Stimulated activated CD8-positive, alpha-beta memory T cell treated with anti-CD3 and anti-CD28 coated beads, Interleukin-4, amount 100 ng/mL, for 1 hour (primary cell): ENCODE data around the gene KRTAP5-8.
"Not testable (repeated sequence)": the region's sequence is repeated elsewhere in the genome, so short reads cannot be mapped to it uniquely, and the experiment has no call there.

Experiments
- DNase-seq, 2 donors: peaks; one replicate each; pipeline ENCODE4 v3.0.0-alpha.2; 2020; ENCODE audit warnings: low read depth in 2 of 2, low spot score in 1 of 2

KRTAP5-8 gene

DNA sequence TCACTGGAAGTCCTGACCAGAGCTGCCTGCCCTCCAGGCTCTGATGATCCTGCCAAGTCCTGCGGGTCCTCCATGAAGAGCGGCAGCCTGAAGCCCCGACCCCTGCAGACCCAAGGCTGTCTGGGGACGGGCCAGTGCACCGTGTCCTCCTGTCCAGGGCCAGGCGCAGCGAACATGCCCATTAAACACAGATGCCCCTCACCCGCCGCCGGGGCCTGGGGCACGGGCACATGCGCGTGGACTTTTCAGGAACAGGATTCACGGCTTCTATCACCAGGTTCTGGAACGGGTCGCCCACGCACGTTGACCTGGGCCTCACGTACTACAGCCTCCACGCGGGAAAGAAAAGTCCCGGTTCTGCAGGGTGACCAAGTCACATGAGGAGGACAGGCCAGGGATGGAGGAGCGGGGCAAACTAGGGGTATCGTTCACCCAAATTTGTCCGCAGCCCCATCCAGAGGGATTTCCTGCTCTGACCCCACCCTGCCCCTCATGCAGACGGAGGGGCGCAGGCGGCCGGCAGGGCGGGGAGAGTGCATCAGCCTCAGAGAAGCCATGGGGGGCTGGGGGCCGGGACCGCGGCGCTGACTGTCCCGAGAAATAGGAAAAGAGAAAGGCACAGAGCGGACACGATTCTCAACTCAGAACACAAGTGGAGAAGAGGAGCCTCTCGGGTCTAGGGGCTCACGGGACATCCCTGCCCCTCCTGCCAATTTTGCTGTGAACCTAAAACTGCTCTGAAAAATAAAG lies 33.5 kb downstream of the KRTAP5-8 start:
- DNase-seq, result not testable (repeated sequence)

DNA sequence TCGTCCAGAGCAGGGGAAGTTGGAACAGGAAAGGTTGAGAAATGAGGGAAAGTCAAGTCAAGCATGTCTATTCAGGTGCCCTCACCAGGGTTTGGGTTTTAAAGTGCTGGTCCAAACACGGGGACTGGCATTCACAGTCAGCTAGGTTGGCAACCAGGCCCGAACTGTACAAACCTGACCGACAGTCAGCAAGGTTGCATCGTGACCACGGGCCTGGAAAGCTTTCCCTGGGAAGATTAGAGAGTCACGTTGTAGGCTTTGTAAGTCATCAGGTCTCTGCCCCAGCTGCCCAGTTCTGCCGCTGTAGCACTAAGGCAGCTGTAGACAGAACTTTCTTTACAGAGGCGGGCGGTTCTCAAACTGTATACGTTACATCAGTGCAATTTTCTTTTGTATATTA lies 35.0 kb downstream of the KRTAP5-8 start:
- no peak for DNase-seq

DNA sequence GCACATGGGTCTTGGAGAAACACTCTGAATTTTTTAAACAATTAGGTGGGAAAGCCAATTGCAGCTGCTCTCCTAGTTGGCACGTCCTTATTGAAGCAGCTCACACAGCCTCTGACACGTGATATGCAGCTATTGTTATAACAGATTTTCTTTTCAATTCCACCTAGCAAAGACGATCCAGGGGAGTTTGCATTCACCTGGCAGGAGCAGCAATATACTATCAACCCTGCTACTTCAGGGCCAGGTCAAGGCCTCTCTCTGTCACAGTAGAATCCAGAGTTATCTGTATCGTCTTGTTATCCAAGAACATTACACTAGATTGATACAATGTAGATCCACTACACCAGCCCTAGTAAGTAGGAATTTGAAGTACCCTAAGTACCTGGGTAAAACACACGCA lies 36.6 kb downstream of the KRTAP5-8 start:
- DNase-seq, result no peak

DNA sequence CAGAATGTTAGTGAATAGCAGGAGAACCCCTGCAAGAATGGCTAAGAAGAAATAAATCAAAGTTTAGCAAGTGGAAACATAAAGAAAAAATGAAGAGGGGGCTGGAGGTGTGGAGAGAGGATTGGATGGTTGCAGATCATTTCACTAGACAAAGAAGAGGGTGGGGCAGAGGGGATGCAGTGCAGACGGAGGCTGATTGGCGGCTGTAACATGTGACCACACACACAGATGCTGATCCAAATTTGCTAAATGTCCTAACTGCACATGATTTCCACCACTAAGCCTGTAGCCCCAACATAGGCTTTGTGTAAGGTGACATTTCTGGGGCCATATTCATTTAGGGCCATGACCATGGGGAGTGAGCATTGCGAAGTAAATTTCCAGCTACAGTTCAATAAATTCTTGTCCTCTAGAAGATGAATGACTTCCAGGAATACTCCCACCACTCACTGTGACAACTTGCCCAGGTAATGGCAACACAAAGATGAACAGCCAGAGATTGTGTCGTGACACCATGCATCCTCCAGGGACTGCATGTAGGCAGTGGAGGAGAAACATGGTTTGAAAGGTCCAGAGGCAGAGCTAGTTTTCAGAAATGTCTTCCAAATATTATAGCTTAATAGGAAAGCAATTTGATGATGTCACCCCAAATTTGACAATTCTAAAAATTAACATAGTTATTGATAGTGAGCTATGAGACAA lies 38.0 kb downstream of the KRTAP5-8 start:
- DNase-seq, result no peak

DNA sequence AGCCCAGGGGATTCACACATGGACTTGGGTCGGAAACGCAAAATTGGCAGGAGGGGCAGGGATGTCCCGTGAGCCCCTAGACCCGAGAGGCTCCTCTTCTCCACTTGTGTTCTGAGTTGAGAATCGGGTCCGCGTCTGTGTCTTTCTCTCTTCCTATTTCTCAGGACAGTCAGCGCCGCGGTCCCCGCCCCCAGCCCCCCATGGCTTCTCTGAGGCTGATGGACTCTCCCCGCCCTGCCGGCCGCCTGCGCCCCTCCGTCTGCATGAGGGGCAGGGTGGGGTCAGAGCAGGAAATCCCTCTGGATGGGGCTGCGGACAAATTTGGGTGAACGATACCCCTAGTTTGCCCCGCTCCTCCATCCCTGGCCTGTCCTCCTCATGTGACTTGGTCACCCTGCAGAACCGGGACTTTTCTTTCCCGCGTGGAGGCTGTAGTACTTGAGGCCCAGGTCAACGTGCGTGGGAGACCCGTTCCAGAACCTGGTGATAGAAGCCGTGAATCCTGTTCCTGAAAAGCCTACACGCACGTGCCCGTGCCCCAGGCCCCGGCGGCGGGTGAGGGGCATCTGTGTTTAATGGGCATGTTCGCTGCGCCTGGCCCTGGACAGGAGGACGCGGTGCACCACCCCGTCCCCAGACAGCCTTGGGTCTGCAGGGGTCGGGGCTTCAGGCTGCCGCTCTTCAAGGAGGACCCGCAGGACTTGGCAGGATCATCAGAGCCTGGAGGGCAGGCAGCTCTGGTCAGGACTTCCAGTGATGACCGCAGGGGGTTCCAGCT lies 39.1 kb downstream of the KRTAP5-8 start:
- DNase-seq, result not testable (repeated sequence)

DNA sequence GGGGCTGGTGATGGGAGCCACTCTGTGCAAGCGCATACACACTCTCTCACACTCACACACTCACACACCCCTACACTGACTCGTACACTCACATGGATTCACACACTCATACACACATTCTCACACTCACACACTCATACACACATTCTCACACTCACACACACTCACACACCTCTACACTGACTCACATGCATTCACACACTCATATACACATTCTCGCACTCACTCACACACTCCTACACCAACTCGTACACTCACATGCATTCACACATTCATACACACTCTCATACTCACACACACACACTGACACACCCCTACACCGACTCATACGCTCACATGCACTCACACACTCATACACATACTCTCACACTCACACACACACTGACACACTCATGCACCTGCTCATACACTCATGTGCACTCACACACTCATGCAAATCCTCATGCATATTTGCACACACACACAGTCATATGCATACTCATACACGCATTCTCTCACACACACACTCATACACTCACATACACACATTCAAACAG lies 39.7 kb downstream of the KRTAP5-8 start:
- no peak for DNase-seq

DNA sequence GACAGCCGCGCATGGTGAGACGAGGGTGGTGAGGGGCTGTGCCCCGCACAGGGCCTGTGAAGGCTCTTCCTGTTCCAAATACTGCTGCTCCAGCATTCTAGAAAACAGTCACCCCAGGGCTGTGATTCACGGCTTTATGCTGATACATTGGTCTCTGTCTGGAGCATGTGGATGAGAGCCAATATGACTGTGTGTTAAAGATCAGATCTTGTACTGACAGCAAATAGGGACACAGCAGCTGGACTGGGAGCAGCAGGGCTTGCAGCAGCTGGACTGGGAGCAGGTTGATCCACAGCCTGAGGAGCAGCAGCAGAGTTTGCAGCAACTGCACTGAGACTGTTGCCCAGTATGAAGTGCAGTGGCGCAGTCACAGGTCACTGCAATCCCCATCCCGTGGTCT lies 41.7 kb downstream of the KRTAP5-8 start:
- not testable (repeated sequence) for DNase-seq

DNA sequence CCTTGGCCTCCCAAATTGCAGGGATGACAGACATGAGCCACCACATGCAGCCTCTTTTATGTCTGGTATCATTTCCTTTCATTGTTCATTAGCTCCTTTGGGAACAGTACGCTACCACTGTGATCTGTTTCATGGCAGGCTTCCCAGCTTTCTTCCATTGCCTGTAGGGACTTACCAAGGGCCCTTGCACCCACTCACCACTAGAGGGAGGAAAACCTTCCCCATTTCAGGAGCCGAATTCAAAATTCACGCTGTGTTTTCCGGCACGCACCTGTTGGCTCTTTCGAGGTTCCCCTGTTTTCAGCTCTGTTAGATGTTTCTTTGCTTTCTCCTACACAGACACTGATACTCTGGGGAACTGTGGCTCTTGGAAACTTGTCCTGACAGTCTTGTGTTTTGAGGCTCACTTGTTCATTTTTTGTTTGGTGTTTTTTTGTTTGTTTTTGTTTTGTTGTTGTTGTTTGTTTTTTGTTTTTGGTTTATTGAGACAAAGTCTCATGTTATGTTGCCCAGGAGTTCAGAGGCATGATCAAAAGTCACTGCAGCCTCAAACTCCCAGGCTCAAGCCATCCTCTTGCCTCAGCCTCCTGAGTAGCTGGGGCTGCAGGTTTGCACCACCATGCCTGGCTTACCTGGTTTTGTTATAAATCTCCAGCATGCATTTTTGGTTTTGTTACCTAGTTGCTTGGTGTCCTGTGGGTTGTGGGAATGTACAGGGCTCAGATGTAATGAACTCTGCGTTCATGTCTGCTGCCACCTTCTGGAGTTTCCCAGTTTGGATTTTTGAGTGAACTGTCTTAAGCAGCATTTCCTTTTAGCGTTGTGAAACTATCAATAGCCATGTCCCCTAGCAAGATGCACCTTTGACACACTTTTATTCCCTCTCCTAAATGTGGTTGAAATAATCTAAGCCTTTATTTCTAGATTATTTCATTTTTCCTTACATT lies 42.5 kb downstream of the KRTAP5-8 start:
- DNase-seq, result no peak

DNA sequence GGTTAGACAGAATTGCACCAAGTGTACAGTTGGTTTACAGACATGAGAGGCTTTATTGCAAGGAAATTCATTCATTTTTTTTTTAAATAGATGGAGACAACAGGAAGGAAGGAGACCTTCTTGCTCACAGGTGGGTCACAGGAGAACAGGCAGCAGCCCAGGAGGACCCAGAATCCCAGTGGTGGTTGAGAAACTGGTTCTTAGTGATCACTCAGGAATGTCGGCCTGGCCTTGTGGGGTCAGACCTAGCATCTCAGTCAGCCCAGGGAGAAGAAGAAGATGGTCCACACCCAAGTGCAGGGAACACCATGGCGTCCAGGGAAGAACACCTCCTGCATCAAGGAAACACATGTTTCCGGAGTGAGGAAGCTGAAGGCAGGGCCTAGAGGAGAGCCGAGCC lies 44.0 kb downstream of the KRTAP5-8 start:
- no peak for DNase-seq

DNA sequence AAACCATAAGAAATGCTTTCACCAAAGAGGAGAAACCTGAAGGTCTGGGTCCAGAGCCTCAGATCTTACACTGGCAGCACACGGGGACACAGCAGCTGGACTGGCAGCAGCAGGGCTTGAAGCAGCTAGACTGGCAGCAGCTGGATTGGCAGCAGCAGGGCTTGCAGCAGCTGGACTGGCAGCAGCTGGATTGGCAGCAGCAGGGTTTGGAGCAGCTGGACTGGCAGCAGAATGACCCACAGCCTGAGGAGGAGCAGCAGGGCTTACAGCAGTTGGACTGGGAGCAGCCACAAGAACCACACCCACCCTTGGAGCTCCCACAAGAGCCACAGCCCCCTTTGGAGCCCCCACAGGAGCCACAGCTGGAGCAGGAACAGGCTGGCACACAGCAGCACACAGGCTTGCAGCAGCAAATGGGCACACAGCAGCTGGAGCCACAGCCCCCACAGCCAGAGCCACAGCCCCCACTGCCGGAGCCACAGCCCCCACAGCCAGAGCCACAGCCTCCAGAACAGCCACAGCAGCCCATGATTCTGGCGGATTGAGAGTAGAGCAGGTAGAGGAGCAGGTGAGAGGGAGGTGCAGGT lies 44.6 kb downstream of the KRTAP5-8 start, which contains the start of gene KRTAP5-11:
TSS of gene KRTAP5-11 (minus strand) at position 567 of the 587 bp plus-strand sequence. CDS start at position 529, 38 bp downstream.
- DNase-seq, result no peak

DNA sequence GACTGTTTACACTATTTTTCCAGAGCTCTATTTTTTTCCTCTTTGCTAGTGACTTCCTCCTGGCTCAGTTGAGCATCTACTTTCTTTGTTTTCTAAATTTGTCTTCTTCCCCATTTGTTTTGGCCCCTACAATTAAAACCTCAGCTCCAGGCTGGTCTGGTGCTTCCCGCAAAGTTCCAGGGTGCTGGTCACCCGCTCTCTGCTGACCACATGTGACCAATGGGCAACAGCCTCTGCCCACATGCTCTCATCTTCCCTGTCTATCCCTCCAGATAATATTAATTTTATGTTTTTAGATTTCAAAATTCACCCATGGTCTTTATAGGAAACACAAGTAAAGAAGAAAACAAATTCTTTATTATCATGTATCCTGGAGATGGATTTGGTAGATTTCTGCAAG lies 45.1 kb downstream of the KRTAP5-8 start:
- not testable (repeated sequence) for DNase-seq

DNA sequence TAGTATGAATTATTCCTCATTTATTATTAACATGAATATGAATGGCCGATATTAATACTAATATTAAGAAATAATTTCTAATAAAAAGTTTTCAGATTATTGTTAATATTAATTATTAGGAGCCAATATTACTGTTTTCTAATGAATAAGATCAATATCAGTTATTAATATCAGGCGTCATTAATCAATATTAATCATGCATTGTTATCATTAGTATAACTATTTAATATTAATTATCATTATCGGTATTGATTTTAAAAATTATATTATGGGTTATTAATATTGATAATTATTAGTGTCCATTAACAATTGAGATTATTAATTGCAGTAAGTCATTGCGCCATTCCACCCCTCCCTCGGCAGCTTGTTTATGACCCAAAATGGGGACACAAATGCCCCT lies 47.8 kb downstream of the KRTAP5-8 start:
- DNase-seq, result not testable (repeated sequence)

DNA sequence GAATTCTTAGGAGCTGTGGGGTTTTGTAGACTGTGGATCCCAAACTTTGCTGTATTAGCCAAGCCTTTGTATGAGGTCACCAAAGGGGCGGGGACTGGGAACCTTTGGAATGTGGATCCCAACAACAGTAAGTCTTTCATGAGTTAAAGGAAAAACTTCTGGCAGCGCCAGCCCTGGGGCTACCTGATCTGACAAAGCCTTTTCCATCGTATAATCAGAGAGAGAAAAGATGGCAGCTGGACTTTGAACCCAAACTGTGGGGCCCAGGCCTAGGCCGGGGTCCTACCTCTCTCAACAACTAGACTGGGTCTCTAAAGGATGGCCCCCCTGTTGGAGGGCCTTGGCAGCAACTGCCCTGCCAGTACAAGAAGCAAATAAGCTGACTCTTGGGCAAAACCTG lies 50.5 kb downstream of the KRTAP5-8 start:
- DNase-seq, result not testable (repeated sequence)
